HEK293 (cell line): ENCODE data around the gene PEAR1.

Source experiments
- CTCF ChIA-PET: fragments of 350-600 bp; formaldehyde crosslinking; extraction: SDS; loops from one replicate; lab custom pipeline; 2021; ENCODE audit warnings: antibody characterized with exemption; lab: Yijun Ruan, JAX
- POLR2A ChIA-PET: fragments of 300-600 bp; formaldehyde crosslinking; extraction: SDS; loops from one replicate; lab custom pipeline; 2020; ENCODE audit warnings: antibody characterized with exemption, inconsistent platforms; lab: Yijun Ruan, JAX
- H3K27ac ChIP-seq: fragments of 200-500 bp; sonication (Bioruptor generic); 2 replicates; pipeline ENCODE4 v1.5.1; 2014; ENCODE audit warnings: low read depth, low read length, control low read depth, inconsistent platforms; ENCODE audit errors: extremely low read depth
- H3K36me3 ChIP-seq, 2 experiments: fragments of 200-500 bp in 1 of 2; sonication (Bioruptor generic) in 1 of 2; 1 replicate in 1 of 2; 2 replicates in 1 of 2; pipeline ENCODE4 v1.5.1; 2014 to 2017; ENCODE audit warnings: inconsistent platforms in 2 of 2, low read length in 2 of 2; ENCODE audit not compliant: control insufficient read depth in 2 of 2, insufficient read depth in 1 of 2
- H3K4me1 ChIP-seq: fragments of 200-500 bp; sonication (Bioruptor generic); 2 replicates; pipeline ENCODE4 v1.5.1; 2014; ENCODE audit warnings: mild to moderate bottlenecking, low read length, inconsistent platforms; ENCODE audit not compliant: control insufficient read depth, insufficient read depth
- H3K4me3 ChIP-seq: 2 replicates; pipeline ENCODE4 v1.5.1; 2011; ENCODE audit warnings: low read depth, mild to moderate bottlenecking, control low read depth, low read length, moderate library complexity
- H3K9me3 ChIP-seq: fragments of 200-500 bp; sonication (Bioruptor generic); 2 replicates; pipeline ENCODE4 v1.5.1; 2014; ENCODE audit warnings: low read depth, low read length, inconsistent platforms; ENCODE audit not compliant: control insufficient read depth, insufficient read depth
- ATF2 ChIP-seq: fragments of 450-650 bp; formaldehyde crosslinking; IDR thresholded peaks from 2 replicates; pipeline ENCODE4 v1.5.1; 2016; ENCODE audit warnings: missing biosample characterization, missing genetic modification characterization, low read depth
- EGR2 ChIP-seq: fragments of 450-650 bp; formaldehyde crosslinking; IDR thresholded peaks from 2 replicates; pipeline ENCODE4 v1.5.1; 2016; ENCODE audit warnings: low read depth, missing biosample characterization, missing genetic modification characterization
- FEZF1 ChIP-seq: fragments of 450-650 bp; formaldehyde crosslinking; IDR thresholded peaks from 2 replicates; pipeline ENCODE4 v1.5.1; 2016; ENCODE audit warnings: missing biosample characterization, missing genetic modification characterization
- GLIS1 ChIP-seq: fragments of 450-650 bp; formaldehyde crosslinking; IDR thresholded peaks from 2 replicates; pipeline ENCODE4 v1.5.1; 2016; ENCODE audit warnings: missing biosample characterization, missing genetic modification characterization
- PRDM4 ChIP-seq: fragments of 450-650 bp; formaldehyde crosslinking; IDR thresholded peaks from 2 replicates; pipeline ENCODE4 v1.5.1; 2017; ENCODE audit warnings: missing biosample characterization, missing genetic modification characterization
- YY1 ChIP-seq: fragments of 450-650 bp; formaldehyde crosslinking; IDR thresholded peaks from 2 replicates; pipeline ENCODE4 v1.5.1; 2018; ENCODE audit warnings: missing biosample characterization, missing genetic modification characterization
- ZFHX2 ChIP-seq: fragments of 450-650 bp; formaldehyde crosslinking; conservative IDR thresholded peaks from 2 replicates; pipeline ENCODE4 v1.5.1; 2016; ENCODE audit warnings: missing biosample characterization, missing genetic modification characterization
- ZNF114 ChIP-seq: fragments of 450-650 bp; formaldehyde crosslinking; IDR thresholded peaks from 2 replicates; pipeline ENCODE4 v1.5.0; 2017; ENCODE audit warnings: missing biosample characterization, missing genetic modification characterization
- ZNF132 ChIP-seq: fragments of 450-650 bp; formaldehyde crosslinking; IDR thresholded peaks from 2 replicates; pipeline ENCODE4 v1.5.1; 2017; ENCODE audit warnings: missing biosample characterization, missing genetic modification characterization, borderline replicate concordance
- ZNF169 ChIP-seq: fragments of 450-650 bp; formaldehyde crosslinking; IDR thresholded peaks from 2 replicates; pipeline ENCODE4 v1.5.1; 2016; ENCODE audit warnings: missing biosample characterization, missing genetic modification characterization
- ZNF2 ChIP-seq: fragments of 450-650 bp; formaldehyde crosslinking; IDR thresholded peaks from 2 replicates; pipeline ENCODE4 v1.5.1; 2016; ENCODE audit warnings: missing biosample characterization, missing genetic modification characterization
- ZNF311 ChIP-seq: fragments of 450-650 bp; formaldehyde crosslinking; IDR thresholded peaks from 2 replicates; pipeline ENCODE4 v1.5.1; 2017; ENCODE audit warnings: missing biosample characterization, missing genetic modification characterization, borderline replicate concordance
- ZNF341 ChIP-seq: fragments of 450-650 bp; formaldehyde crosslinking; IDR thresholded peaks from 2 replicates; pipeline ENCODE4; 2016; ENCODE audit warnings: low read depth, missing biosample characterization, missing genetic modification characterization
- ZNF398 ChIP-seq: fragments of 450-650 bp; formaldehyde crosslinking; IDR thresholded peaks from 2 replicates; pipeline ENCODE4 v1.5.1; 2017; ENCODE audit warnings: missing biosample characterization, missing genetic modification characterization
- ZNF707 ChIP-seq: fragments of 450-650 bp; formaldehyde crosslinking; IDR thresholded peaks from 2 replicates; pipeline ENCODE4 v1.5.1; 2016; ENCODE audit warnings: missing biosample characterization, missing genetic modification characterization
- ZNF776 ChIP-seq: fragments of 450-650 bp; formaldehyde crosslinking; IDR thresholded peaks from 2 replicates; pipeline ENCODE4 v1.5.0; 2017; ENCODE audit warnings: missing biosample characterization, missing genetic modification characterization, borderline replicate concordance
- ZSCAN18 ChIP-seq: fragments of 450-650 bp; formaldehyde crosslinking; IDR thresholded peaks from 2 replicates; pipeline ENCODE4 v1.5.1; 2016; ENCODE audit warnings: missing biosample characterization, missing genetic modification characterization
- ZSCAN4 ChIP-seq: fragments of 450-650 bp; formaldehyde crosslinking; IDR thresholded peaks from 2 replicates; pipeline ENCODE4 v1.5.1; 2017; ENCODE audit warnings: missing biosample characterization, missing genetic modification characterization

PEAR1 gene

GRCh38 chr1:156874142-156874541 lies 19.4 kb upstream of the PEAR1 start:
- Histone ChIP-seq H3K27ac (no peak overlapping the region), H3K4me1 (no peaks in the 10 kb centered on the region), H3K9me3 (no peaks in the 10 kb centered on the region), H3K4me3 (no peak overlapping the region), H3K36me3 (no peaks in the 10 kb centered on the region)
- POLR2A ChIA-PET = no interaction called here
- CTCF ChIA-PET = interaction anchor here (0.7 to 3.1 kb wide), 5 partner anchors 16 to 275 kb away, joined by 3 to 12 read pairs (median 5); no protein-coding TSS in a partner anchor
- TF ChIP-seq ZSCAN4 (tag by site-specific recombination) (no peak), ZNF341 (tag by site-specific recombination) (peak; percentile 71)
- TF ChIP-seq, all 188 proteins: peak for 1

- TF ChIP-seq ZNF169 (tag by site-specific recombination) (no peak), ZNF707 (no peak), ZSCAN18 (no peak), EGR2 (tag by site-specific recombination) (peak; percentile 95), ZNF2 (no peak), YY1 (tag by site-specific recombination) (no peak), ZNF114 (tag by site-specific recombination) (no peak), ZNF311 (no peak), ATF2 (tag by site-specific recombination) (no peak), FEZF1 (tag by site-specific recombination) (no peak), ZNF398 (tag by site-specific recombination) (peak; percentile 48; the same call in 1 of the 2 replicates), GLIS1 (tag by site-specific recombination) (peak; percentile 49), ZNF341 (tag by site-specific recombination) (no peak), PRDM4 (no peak), ZNF776 (tag by site-specific recombination) (no peak), ZNF132 (tag by site-specific recombination) (no peak), ZFHX2 (tag by site-specific recombination) (peak; percentile 96)
- ChIA-PET CTCF (interaction anchor here (0.6 to 3.1 kb wide), 6 partner anchors 15 to 275 kb away, joined by 3 to 12 read pairs (median 3); no protein-coding TSS in a partner anchor), POLR2A (no interaction called here)
- Histone ChIP-seq H3K4me3 (no peak overlapping the region), H3K9me3 (no peaks in the 10 kb centered on the region), H3K36me3 (no peaks in the 10 kb centered on the region), H3K4me1 (no peaks in the 10 kb centered on the region), H3K27ac (no peak overlapping the region)
Measured at GRCh38 chr1:156874572-156875340, 18.8 kb upstream of the PEAR1 start.
